Tibial nerve (tissue), 4 donors: Measurements from ENCODE around the gene ORM1. TPM values are rescaled to one million over a fixed set of nuclear protein-coding genes. Genes with fewer than 3 reads are reported as not detected.
A peak's percentile ranks its signal among the peaks of the same experiment; 100 is the strongest.

ENCODE experiments used
- DNase-seq, 2 donors: peaks; one replicate each; pipeline ENCODE4 v3.0.0-alpha.2; 2019; ENCODE audit warnings: low spot score in 2 of 2
- H3K27ac ChIP-seq, 4 donors: fragments of 200-600 bp; sonication (generic) in 3 of 4; one replicate each; pipeline ENCODE4 v1.5.1; 2017 to 2019; ENCODE audit warnings: mild to moderate bottlenecking in 1 of 4
- H3K27me3 ChIP-seq, 2 donors: fragments of 200-600 bp; sonication (generic) in 1 of 2; one replicate each; pipeline versions ENCODE4 v1.5.1 to v1.6.0; 2017 to 2019
- H3K36me3 ChIP-seq, 3 donors: fragments of 200-600 bp; sonication (generic); one replicate each; pipeline ENCODE4 v1.5.1; 2018 to 2019
- H3K4me1 ChIP-seq, 4 donors: fragments of 200-600 bp; sonication (generic) in 3 of 4; one replicate each; pipeline ENCODE4 v1.5.1; 2017 to 2019
- H3K4me3 ChIP-seq, 4 donors: fragments of 200-600 bp; sonication (generic) in 3 of 4; one replicate each; pipeline ENCODE4 v1.5.1; 2017 to 2019; ENCODE audit warnings: mild to moderate bottlenecking in 1 of 4, moderate library complexity in 1 of 4
- H3K9me3 ChIP-seq, 4 donors: fragments of 200-600 bp; sonication (generic) in 3 of 4; one replicate each; pipeline ENCODE4 v1.5.1; 2017 to 2019
- EP300 ChIP-seq, 2 donors: sonication (generic); formaldehyde crosslinking; IDR thresholded peaks; one replicate each; pipeline ENCODE4 v1.6.1; 2017; ENCODE audit warnings: antibody characterized with exemption in 2 of 2, mild to moderate bottlenecking in 1 of 2
- POLR2A ChIP-seq, 2 donors: fragments of 450-650 bp; IDR thresholded peaks; one replicate each; pipeline ENCODE4 v1.6.1; 2017; ENCODE audit warnings: antibody characterized with exemption in 2 of 2, mild to moderate bottlenecking in 2 of 2, moderate library complexity in 2 of 2
- WGBS, 2 donors: methylation state at CpG; one replicate each; pipeline ENCODE4 v1.1.5; 2018; 5-methylcytosine and 5-hydroxymethylcytosine counted together
- total RNA-seq, 4 donors: library from RNA; depleted of rRNA; stranded (reverse); fragments of >200 nt; gene quantifications; one replicate each; pipeline ENCODE4 v1.1.0, GENCODE V29; 2016
- TF ChIP-seq, protein P1 (sequence below), 5 experiments: fragments of 200-600 bp in 3 of 5; fragments of 450-650 bp in 2 of 5; sonication (generic) in 3 of 5; IDR thresholded peaks; one replicate each; pipeline ENCODE4 v1.5.1; 2016 to 2019; ENCODE audit warnings: antibody characterized with exemption in 5 of 5, mild to moderate bottlenecking in 3 of 5, moderate library complexity in 2 of 5

Gene ORM1
- total RNA-seq, 4 donors from 2014 or later: not detected

DNA sequence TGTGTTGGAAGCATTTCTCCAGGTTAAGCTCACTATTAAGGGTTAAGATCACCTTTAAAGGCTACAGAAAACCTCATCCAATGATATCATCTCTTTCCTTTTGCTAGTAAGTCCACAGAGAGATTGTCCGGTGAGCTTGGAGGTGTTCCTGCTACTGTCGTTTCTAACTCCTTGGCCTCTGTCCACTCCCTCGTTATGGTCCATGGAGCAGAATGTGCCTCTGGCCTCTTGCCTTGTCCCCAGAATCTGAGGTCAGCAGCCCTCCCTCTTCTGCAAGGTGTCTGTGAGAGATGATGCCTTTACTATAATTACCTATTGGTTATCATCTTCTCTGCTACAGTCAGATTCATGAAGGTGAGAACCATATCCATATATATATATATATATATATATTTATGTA is 21.8 kb downstream of the ORM1 start:
- no peak overlapping the region for H3K27ac ChIP-seq
- H3K9me3 ChIP-seq: no peaks in the 10 kb centered on the region
- DNase-seq: no peak
- 44 to 74% methylated on average over 3 of the region's 3 CpGs for WGBS, 2 donors
- H3K4me3 ChIP-seq: no peak overlapping the region
- H3K27me3 ChIP-seq: no peaks in the 10 kb centered on the region
- H3K36me3 ChIP-seq: peaks cover 0 to 99% (median 63%) of the 10 kb centered on the region in 3 donors
- TF ChIP-seq POLR2A (IDR thresholded peaks at IDR 0.05): no peak
- TF ChIP-seq, protein P1, sequence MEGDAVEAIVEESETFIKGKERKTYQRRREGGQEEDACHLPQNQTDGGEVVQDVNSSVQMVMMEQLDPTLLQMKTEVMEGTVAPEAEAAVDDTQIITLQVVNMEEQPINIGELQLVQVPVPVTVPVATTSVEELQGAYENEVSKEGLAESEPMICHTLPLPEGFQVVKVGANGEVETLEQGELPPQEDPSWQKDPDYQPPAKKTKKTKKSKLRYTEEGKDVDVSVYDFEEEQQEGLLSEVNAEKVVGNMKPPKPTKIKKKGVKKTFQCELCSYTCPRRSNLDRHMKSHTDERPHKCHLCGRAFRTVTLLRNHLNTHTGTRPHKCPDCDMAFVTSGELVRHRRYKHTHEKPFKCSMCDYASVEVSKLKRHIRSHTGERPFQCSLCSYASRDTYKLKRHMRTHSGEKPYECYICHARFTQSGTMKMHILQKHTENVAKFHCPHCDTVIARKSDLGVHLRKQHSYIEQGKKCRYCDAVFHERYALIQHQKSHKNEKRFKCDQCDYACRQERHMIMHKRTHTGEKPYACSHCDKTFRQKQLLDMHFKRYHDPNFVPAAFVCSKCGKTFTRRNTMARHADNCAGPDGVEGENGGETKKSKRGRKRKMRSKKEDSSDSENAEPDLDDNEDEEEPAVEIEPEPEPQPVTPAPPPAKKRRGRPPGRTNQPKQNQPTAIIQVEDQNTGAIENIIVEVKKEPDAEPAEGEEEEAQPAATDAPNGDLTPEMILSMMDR (IDR thresholded peaks at IDR 0.05): no peak
- H3K4me1 ChIP-seq: peaks cover 0 to 15% (median 6%) of the 10 kb centered on the region in 4 donors

- TF ChIP-seq POLR2A (IDR thresholded peaks at IDR 0.05) (no peak), EP300 (IDR thresholded peaks at IDR 0.05) (no peak)
- TF ChIP-seq, protein P1 (IDR thresholded peaks at IDR 0.05): no peak
- no peak for DNase-seq
- Histone ChIP-seq H3K27ac (no peak overlapping the region), H3K4me1 (peaks cover 0 to 21% (median 8%) of the 10 kb centered on the region in 4 donors), H3K27me3 (no peaks in the 10 kb centered on the region), H3K4me3 (no peak overlapping the region), H3K36me3 (peaks cover 0 to 99% (median 68%) of the 10 kb centered on the region in 3 donors), H3K9me3 (no peaks in the 10 kb centered on the region)
- WGBS, 2 donors: 89 to 93% methylated on average over 7 of the region's 7 CpGs
Measured at GRCh38 chr9:114345493-114346065, 22.7 kb downstream of the ORM1 start.

DNA sequence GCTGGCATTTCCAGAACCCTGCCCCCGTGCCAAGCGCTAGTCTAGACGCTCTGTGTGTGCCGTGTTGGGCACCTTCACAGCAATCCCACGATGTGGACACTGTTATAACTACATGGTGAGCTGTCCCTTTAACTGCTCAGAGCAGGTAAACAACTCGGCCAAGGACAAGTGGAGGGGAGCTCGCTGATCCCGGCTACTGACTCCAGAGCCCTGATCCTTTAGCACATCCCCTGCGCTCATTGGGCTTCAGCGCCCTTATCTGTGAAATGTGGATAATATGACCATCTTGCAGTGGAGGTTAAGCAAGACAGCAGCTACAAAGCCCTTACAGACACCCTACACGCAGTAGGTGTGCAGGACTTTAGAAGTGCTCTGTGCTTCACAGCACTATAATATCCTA is 23.2 kb downstream of the ORM1 start:
- Histone ChIP-seq H3K4me1 (peaks cover 0 to 23% (median 8%) of the 10 kb centered on the region in 4 donors), H3K9me3 (no peaks in the 10 kb centered on the region), H3K4me3 (no peak overlapping the region), H3K27me3 (no peaks in the 10 kb centered on the region), H3K27ac (no peak overlapping the region), H3K36me3 (peaks cover 0 to 99% (median 70%) of the 10 kb centered on the region in 3 donors)
- DNase-seq: no peak
- TF ChIP-seq POLR2A (IDR thresholded peaks at IDR 0.05) (no peak), EP300 (IDR thresholded peaks at IDR 0.05) (no peak)
- TF ChIP-seq, protein P1 (IDR thresholded peaks at IDR 0.05): no peak
- WGBS, 2 donors: 87 to 91% methylated on average over 11 of the region's 11 CpGs

GRCh38 chr9:114347675-114348074 is 24.8 kb downstream of the ORM1 start:
- Histone ChIP-seq H3K36me3 (peaks cover 0 to 93% (median 67%) of the 10 kb centered on the region in 3 donors), H3K4me3 (no peak overlapping the region), H3K27me3 (no peaks in the 10 kb centered on the region), H3K9me3 (no peaks in the 10 kb centered on the region), H3K27ac (no peak overlapping the region), H3K4me1 (peaks cover 0 to 32% (median 8%) of the 10 kb centered on the region in 4 donors)
- no peak for DNase-seq
- TF ChIP-seq, protein P1 (IDR thresholded peaks at IDR 0.05): no peak
- TF ChIP-seq EP300 (IDR thresholded peaks at IDR 0.05): no peak
- TF ChIP-seq POLR2A (IDR thresholded peaks at IDR 0.05): no peak
- WGBS, 2 donors: 69 to 78% methylated on average over 13 to 15 of the region's 15 CpGs

- H3K4me1 ChIP-seq: peaks cover 0 to 32% (median 8%) of the 10 kb centered on the region in 4 donors
- DNase-seq: no peak
- peak overlapping the region; percentile 27 to 72 (median 66) for H3K27ac ChIP-seq
- TF ChIP-seq POLR2A (IDR thresholded peaks at IDR 0.05) (no peak), EP300 (IDR thresholded peaks at IDR 0.05) (no peak)
- TF ChIP-seq, protein P1 (IDR thresholded peaks at IDR 0.05): no peak
- no peaks in the 10 kb centered on the region for H3K9me3 ChIP-seq
- no peak overlapping the region for H3K4me3 ChIP-seq
- H3K27me3 ChIP-seq: no peaks in the 10 kb centered on the region
- H3K36me3 ChIP-seq: peaks cover 0 to 91% (median 62%) of the 10 kb centered on the region in 3 donors
- 73 to 80% methylated on average over 12 of the region's 12 CpGs for WGBS, 2 donors
Measured at GRCh38 chr9:114348261-114348905, 25.5 kb downstream of the ORM1 start.
